ENCODE data around the gene INTS1. TPM values are rescaled to one million over a fixed set of nuclear protein-coding genes. Genes with fewer than 3 reads are reported as not detected.
A peak's percentile ranks its signal among the peaks of the same experiment; 100 is the strongest.

The INTS1 gene
- polyA plus RNA-seq, 3 donors: 5.5 to 64.3 (median 7.3) TPM

DNA sequence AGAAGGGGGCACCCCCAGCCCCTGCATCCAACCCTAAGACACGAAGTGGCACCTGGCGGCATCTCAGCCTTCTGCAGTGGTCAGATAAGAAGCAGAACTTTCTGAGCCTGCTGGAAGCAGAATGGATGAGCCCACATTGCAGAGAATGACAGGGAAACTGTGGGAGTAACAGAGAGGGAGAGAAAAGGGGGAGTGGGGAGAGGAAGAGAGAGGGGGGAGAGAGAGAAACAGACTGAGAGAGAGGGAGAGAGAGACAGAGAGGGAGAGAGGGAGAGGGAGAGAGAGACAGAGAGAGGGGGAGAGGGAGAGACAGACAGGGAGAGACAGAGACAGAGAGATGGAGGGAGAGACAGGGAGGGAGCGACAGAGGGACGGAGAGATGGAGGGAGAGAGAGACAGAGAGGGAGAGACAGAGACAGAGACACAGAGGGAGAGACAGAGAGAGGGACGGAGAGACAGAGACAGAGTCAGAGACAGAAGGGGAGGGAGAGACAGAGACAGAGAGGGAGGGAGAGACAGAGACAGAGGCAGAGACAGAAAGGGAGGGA lies 80.9 kb downstream of the INTS1 start:
- peaks cover 15 to 30% (median 21%) of the 10 kb centered on the region in 3 donors for H3K27me3 Mint-ChIP-seq (ENCODE audit: low read depth in 3 of 3)
- H3K27ac ChIP-seq (ENCODE audit: low read depth in 1 of 2, low read length in 2 of 2): no peak overlapping the region
- H3K27ac Mint-ChIP-seq: peak overlapping the region in 1 of 7 donors; percentile 11
- intact Hi-C loops (cut with micrococcal nuclease): no loop called here
- H3K36me3 Mint-ChIP-seq: no peaks in the 10 kb centered on the region
- H3K9ac ChIP-seq (ENCODE audit: insufficient read depth, low read length, poor library complexity, severe bottlenecking): no peak overlapping the region
- peak overlapping the region in 1 of 2 donors; percentile 42 for H3K4me3 Mint-ChIP-seq
- no peaks in the 10 kb centered on the region for H4K20me1 ChIP-seq (ENCODE audit: insufficient read depth, low read length)
- no peak overlapping the region for H2AFZ ChIP-seq (ENCODE audit: insufficient read depth, low read depth, low read length, poor library complexity, severe bottlenecking)
- H3K36me3 ChIP-seq (replicated peaks in 1 of 2; ENCODE audit: control insufficient read depth in 1 of 2, insufficient read depth in 2 of 2, low read length in 2 of 2): no peaks in the 10 kb centered on the region
- WGBS (ENCODE audit: insufficient coverage): 75% methylated on average over 4 of the region's 5 CpGs
- peaks cover 0 to 6% (median 0%) of the 10 kb centered on the region in 7 donors for H3K9me3 Mint-ChIP-seq
- H3K4me1 Mint-ChIP-seq: peaks cover 1% of the 10 kb centered on the region
- H3K79me2 ChIP-seq (ENCODE audit: insufficient read depth, low read length): no peaks in the 10 kb centered on the region
- no peak overlapping the region for H3K4me2 ChIP-seq (replicated peaks; ENCODE audit: extremely low read depth, low read length, poor library complexity, severe bottlenecking)
- peaks cover 0 to 7% of the 10 kb centered on the region in 2 donors for H3K27me3 ChIP-seq (ENCODE audit: control insufficient read depth in 2 of 2, insufficient read depth in 2 of 2, low read length in 2 of 2)
- TF ChIP-seq, protein P1, sequence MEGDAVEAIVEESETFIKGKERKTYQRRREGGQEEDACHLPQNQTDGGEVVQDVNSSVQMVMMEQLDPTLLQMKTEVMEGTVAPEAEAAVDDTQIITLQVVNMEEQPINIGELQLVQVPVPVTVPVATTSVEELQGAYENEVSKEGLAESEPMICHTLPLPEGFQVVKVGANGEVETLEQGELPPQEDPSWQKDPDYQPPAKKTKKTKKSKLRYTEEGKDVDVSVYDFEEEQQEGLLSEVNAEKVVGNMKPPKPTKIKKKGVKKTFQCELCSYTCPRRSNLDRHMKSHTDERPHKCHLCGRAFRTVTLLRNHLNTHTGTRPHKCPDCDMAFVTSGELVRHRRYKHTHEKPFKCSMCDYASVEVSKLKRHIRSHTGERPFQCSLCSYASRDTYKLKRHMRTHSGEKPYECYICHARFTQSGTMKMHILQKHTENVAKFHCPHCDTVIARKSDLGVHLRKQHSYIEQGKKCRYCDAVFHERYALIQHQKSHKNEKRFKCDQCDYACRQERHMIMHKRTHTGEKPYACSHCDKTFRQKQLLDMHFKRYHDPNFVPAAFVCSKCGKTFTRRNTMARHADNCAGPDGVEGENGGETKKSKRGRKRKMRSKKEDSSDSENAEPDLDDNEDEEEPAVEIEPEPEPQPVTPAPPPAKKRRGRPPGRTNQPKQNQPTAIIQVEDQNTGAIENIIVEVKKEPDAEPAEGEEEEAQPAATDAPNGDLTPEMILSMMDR (IDR thresholded peaks at IDR 0.05): no peak
- no peaks in the 10 kb centered on the region for H3K4me1 ChIP-seq (ENCODE audit: control insufficient read depth in 1 of 2, insufficient read depth in 2 of 2, low read length in 2 of 2)
- H3K9me3 ChIP-seq (replicated peaks in 1 of 2; ENCODE audit: control insufficient read depth in 1 of 2, insufficient read depth in 1 of 2, low read length in 2 of 2): no peaks in the 10 kb centered on the region
- DNase-seq: no peak
- H3K4me3 ChIP-seq (replicated peaks in 1 of 3; ENCODE audit: low read depth in 2 of 3, low read length in 3 of 3): no peak overlapping the region

DNA sequence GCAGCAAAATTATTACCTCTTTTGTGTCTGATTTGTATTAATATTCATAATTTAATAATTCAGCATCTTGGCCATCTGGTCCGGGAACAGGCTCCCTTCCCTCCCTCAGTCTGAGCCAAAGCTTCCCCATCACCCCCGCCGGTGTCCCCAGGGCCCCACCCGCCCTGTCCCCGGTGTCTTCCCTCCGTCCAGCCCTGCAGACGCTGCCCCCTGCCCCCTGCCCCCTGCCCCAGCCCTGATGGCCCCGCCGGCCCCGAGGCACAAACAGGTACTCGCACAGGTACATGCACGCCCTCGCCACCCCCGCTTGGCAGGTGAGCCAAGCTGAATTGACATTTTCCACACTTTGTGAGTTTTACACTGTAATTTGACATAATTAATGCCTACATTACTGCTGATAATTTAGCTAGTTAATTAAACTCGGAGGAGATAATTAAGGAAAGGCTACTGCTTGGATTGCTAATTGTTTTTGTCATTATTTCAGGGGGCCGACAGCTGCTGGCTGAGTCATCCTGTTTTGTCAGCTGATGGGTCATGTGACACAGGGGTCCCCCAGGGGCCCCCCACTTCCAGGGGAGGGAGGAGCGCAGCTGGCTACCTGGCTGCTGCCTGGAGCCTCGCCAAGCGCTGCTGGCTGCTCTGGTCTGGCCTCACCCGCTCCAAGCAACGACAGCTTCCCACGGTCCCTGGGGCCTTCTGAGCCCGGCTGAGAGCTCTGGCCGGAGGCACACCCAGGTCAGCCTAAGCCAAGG lies 81.5 kb downstream of the INTS1 start:
- Histone ChIP-seq H3K36me3 (replicated peaks in 1 of 2; ENCODE audit: control insufficient read depth in 1 of 2, insufficient read depth in 2 of 2, low read length in 2 of 2) (no peaks in the 10 kb centered on the region), H3K27ac (ENCODE audit: low read depth in 1 of 2, low read length in 2 of 2) (no peak overlapping the region), H3K9me3 (replicated peaks in 1 of 2; ENCODE audit: control insufficient read depth in 1 of 2, insufficient read depth in 1 of 2, low read length in 2 of 2) (no peaks in the 10 kb centered on the region), H3K27me3 (ENCODE audit: control insufficient read depth in 2 of 2, insufficient read depth in 2 of 2, low read length in 2 of 2) (peaks cover 0 to 7% of the 10 kb centered on the region in 2 donors), H3K79me2 (ENCODE audit: insufficient read depth, low read length) (no peaks in the 10 kb centered on the region), H3K9ac (ENCODE audit: insufficient read depth, low read length, poor library complexity, severe bottlenecking) (no peak overlapping the region), H3K4me2 (replicated peaks; ENCODE audit: extremely low read depth, low read length, poor library complexity, severe bottlenecking) (no peak overlapping the region), H3K4me3 (replicated peaks in 1 of 3; ENCODE audit: low read depth in 2 of 3, low read length in 3 of 3) (no peak overlapping the region), H2AFZ (ENCODE audit: insufficient read depth, low read depth, low read length, poor library complexity, severe bottlenecking) (no peak overlapping the region), H3K4me1 (ENCODE audit: control insufficient read depth in 1 of 2, insufficient read depth in 2 of 2, low read length in 2 of 2) (no peaks in the 10 kb centered on the region), H4K20me1 (ENCODE audit: insufficient read depth, low read length) (no peaks in the 10 kb centered on the region)
- DNase-seq: no peak
- intact Hi-C loops (cut with micrococcal nuclease): no loop called here
- TF ChIP-seq, protein P1 (IDR thresholded peaks at IDR 0.05): no peak
- Mint-ChIP-seq H3K27ac (no peak overlapping the region), H3K4me3 (peak overlapping the region in 1 of 2 donors; percentile 40), H3K36me3 (no peaks in the 10 kb centered on the region), H3K4me1 (peaks cover 4% of the 10 kb centered on the region), H3K27me3 (ENCODE audit: low read depth in 3 of 3) (peaks cover 16 to 33% (median 21%) of the 10 kb centered on the region in 3 donors), H3K9me3 (peaks cover 0 to 6% (median 1%) of the 10 kb centered on the region in 7 donors)
- WGBS (ENCODE audit: insufficient coverage): 2% methylated on average over 9 of the region's 24 CpGs
